H1 (cell line): ENCODE measurements around the gene ANKDD1A. TPM values are rescaled to one million over a fixed set of nuclear protein-coding genes. Genes with fewer than 3 reads are reported as not detected.

ENCODE experiments used
- CTCF ChIA-PET: fragments of 300-600 bp; sonication (Branson Sonifier 250); formaldehyde crosslinking; loops from one replicate; lab custom pipeline; 2021; ENCODE audit not compliant: partially characterized antibody; lab: Charles Lee
- POLR2A ChIA-PET: fragments of 300-600 bp; sonication (Branson Sonifier 250); formaldehyde crosslinking; loops from one replicate; lab custom pipeline; 2021; ENCODE audit warnings: inconsistent platforms; ENCODE audit not compliant: partially characterized antibody; lab: Charles Lee
- DNase-seq, 2 experiments: peaks; one replicate each; pipeline versions ENCODE4 v3.0.0 to v3.0.0-alpha.2; 2010 to 2022; ENCODE audit warnings: low spot score in 2 of 2, low read depth in 1 of 2, mixed read lengths in 1 of 2
- FAIRE-seq: peaks from 2 replicates; lab custom pipeline; 2011; peaks lifted over from hg19 to GRCh38; lab: Jason Lieb, UNC
- H2AFZ ChIP-seq: 2 replicates; pipeline ENCODE4 v1.8.1; 2012; ENCODE audit warnings: low read length, inconsistent platforms
- H2AK5ac ChIP-seq: 2 replicates; pipeline ENCODE4 v1.6.1; 2013; ENCODE audit warnings: low read depth, low read length
- H2BK120ac ChIP-seq: replicated peaks from 2 replicates; pipeline ENCODE3; 2013; ENCODE audit warnings: low read depth, low read length, inconsistent platforms
- H2BK12ac ChIP-seq: 2 replicates; pipeline ENCODE4 v1.6.1; 2013; ENCODE audit warnings: low read depth, low read length
- H2BK15ac ChIP-seq: 2 replicates; pipeline ENCODE4 v1.6.1; 2013; ENCODE audit warnings: low read length
- H2BK20ac ChIP-seq: 2 replicates; pipeline ENCODE4 v1.6.1; 2013; ENCODE audit warnings: low read length
- H2BK5ac ChIP-seq: 2 replicates; pipeline ENCODE4 v1.6.1; 2013; ENCODE audit warnings: low read depth, low read length
- H3K14ac ChIP-seq: 2 replicates; pipeline ENCODE4 v1.6.1; 2013; ENCODE audit warnings: inconsistent platforms; ENCODE audit not compliant: insufficient read length
- H3K18ac ChIP-seq: 2 replicates; pipeline ENCODE4 v1.6.1; 2013; ENCODE audit warnings: low read length; ENCODE audit errors: extremely low read depth
- H3K23ac ChIP-seq: 2 replicates; pipeline ENCODE4 v1.6.1; 2013; ENCODE audit warnings: inconsistent platforms; ENCODE audit not compliant: insufficient read length
- H3K23me2 ChIP-seq: 2 replicates; pipeline ENCODE4 v1.6.1; 2013; ENCODE audit warnings: low read depth, low read length
- H3K27ac ChIP-seq: 2 replicates; pipeline ENCODE4 v1.6.1; 2011; ENCODE audit warnings: low read depth, low read length, inconsistent platforms
- H3K27me3 ChIP-seq, 4 experiments: replicated peaks in 1 of 4; 1 replicate in 1 of 4; 2 replicates in 3 of 4; pipeline versions ENCODE4 v1.6.1 to v1.8.1; 2011 to 2013; ENCODE audit warnings: low read length in 3 of 4, mild to moderate bottlenecking in 3 of 4, inconsistent platforms in 2 of 4, mixed read lengths in 2 of 4, moderate library complexity in 1 of 4; ENCODE audit not compliant: control insufficient read depth in 3 of 4, insufficient read depth in 3 of 4; ENCODE audit errors: extremely low read depth in 1 of 4
- H3K36me3 ChIP-seq, 4 experiments: 2 replicates each; pipeline versions ENCODE4 v1.6.1 to v1.8.1; 2011 to 2013; ENCODE audit warnings: mild to moderate bottlenecking in 4 of 4, low read length in 3 of 4, moderate library complexity in 2 of 4, control low read depth in 1 of 4, inconsistent platforms in 1 of 4; ENCODE audit not compliant: insufficient read depth in 4 of 4, control insufficient read depth in 2 of 4
- H3K4ac ChIP-seq: replicated peaks from 2 replicates; pipeline ENCODE3; 2013; ENCODE audit warnings: low read length, low read depth, mixed read lengths, inconsistent platforms; ENCODE audit not compliant: insufficient read length
- H3K4me1 ChIP-seq, 4 experiments: replicated peaks in 1 of 4; 1 replicate in 1 of 4; 2 replicates in 3 of 4; pipeline versions ENCODE4 v1.6.1 to v1.8.1; 2011 to 2013; ENCODE audit warnings: low read length in 3 of 4, inconsistent platforms in 2 of 4, mixed read lengths in 1 of 4; ENCODE audit not compliant: insufficient read depth in 4 of 4, control insufficient read depth in 3 of 4
- H3K4me2 ChIP-seq, 2 experiments: 2 replicates each; pipeline versions ENCODE4 v1.6.1 to v1.8.1; 2011 to 2013; ENCODE audit warnings: low read depth in 2 of 2, low read length in 2 of 2, control low read depth in 1 of 2, inconsistent platforms in 1 of 2, mild to moderate bottlenecking in 1 of 2; ENCODE audit not compliant: insufficient read depth in 1 of 2
- H3K4me3 ChIP-seq, 4 experiments: fragments of 200-600, 300-600 bp in 1 of 4; sonication (generic), shearing (Covaris generic), sonication (Bioruptor Twin) in 1 of 4; 2 replicates each; pipeline versions ENCODE4 v1.5.1 to v1.8.1; 2011 to 2016; ENCODE audit warnings: low read length in 4 of 4, low read depth in 3 of 4, control low read depth in 2 of 4, inconsistent platforms in 2 of 4, mild to moderate bottlenecking in 2 of 4, mixed read lengths in 1 of 4, moderate library complexity in 1 of 4; ENCODE audit not compliant: insufficient read depth in 2 of 4; ENCODE audit errors: extremely low read depth in 1 of 4
- H3K56ac ChIP-seq: replicated peaks from 2 replicates; pipeline ENCODE3; 2013; ENCODE audit warnings: low read depth, mild to moderate bottlenecking, mixed read lengths, low read length, inconsistent platforms; ENCODE audit not compliant: insufficient read length
- H3K79me1 ChIP-seq: 2 replicates; pipeline ENCODE4 v1.6.1; 2013; ENCODE audit warnings: low read depth, low read length, control low read depth
- H3K79me2 ChIP-seq, 2 experiments: 2 replicates each; pipeline versions ENCODE4 v1.6.1 to v1.8.1; 2012 to 2013; ENCODE audit warnings: low read length in 2 of 2, mild to moderate bottlenecking in 2 of 2, inconsistent platforms in 1 of 2; ENCODE audit not compliant: insufficient read depth in 2 of 2, control insufficient read depth in 1 of 2
- H3K9ac ChIP-seq, 4 experiments: replicated peaks in 1 of 4; 1 replicate in 1 of 4; 2 replicates in 3 of 4; pipeline versions ENCODE4 v1.6.1 to v1.8.1; 2011 to 2013; ENCODE audit warnings: low read depth in 3 of 4, low read length in 3 of 4, control low read depth in 2 of 4, mild to moderate bottlenecking in 2 of 4, moderate library complexity in 2 of 4, inconsistent platforms in 1 of 4; ENCODE audit errors: extremely low read depth in 1 of 4
- H3K9me3 ChIP-seq, 2 experiments: 2 replicates each; pipeline versions ENCODE4 v1.6.1 to v1.8.1; 2012 to 2013; ENCODE audit warnings: mild to moderate bottlenecking in 2 of 2, moderate library complexity in 2 of 2, control low read depth in 1 of 2, inconsistent platforms in 1 of 2, low read depth in 1 of 2, low read length in 1 of 2, mixed read lengths in 1 of 2; ENCODE audit not compliant: insufficient read depth in 2 of 2
- H4K20me1 ChIP-seq, 2 experiments: replicated peaks in 1 of 2; 2 replicates each; pipeline versions ENCODE3 to v1.8.1; 2011 to 2013; ENCODE audit warnings: inconsistent platforms in 2 of 2, low read length in 2 of 2, mild to moderate bottlenecking in 1 of 2; ENCODE audit not compliant: insufficient read depth in 2 of 2, control insufficient read depth in 1 of 2
- H4K5ac ChIP-seq: 2 replicates; pipeline ENCODE4 v1.6.1; 2013; ENCODE audit warnings: low read length, low read depth, mixed read lengths, inconsistent platforms; ENCODE audit not compliant: insufficient read length
- H4K8ac ChIP-seq: 2 replicates; pipeline ENCODE4 v1.8.0; 2013; ENCODE audit warnings: mild to moderate bottlenecking, moderate library complexity, low read length, inconsistent platforms; ENCODE audit not compliant: insufficient read depth; ENCODE audit errors: extremely low read depth
- H4K91ac ChIP-seq: replicated peaks from 2 replicates; pipeline ENCODE3; 2013; ENCODE audit warnings: low read length, mixed read lengths, inconsistent platforms; ENCODE audit not compliant: insufficient read length
- ASH2L ChIP-seq: fragments of 200-600, 300-600 bp; sonication (generic); IDR thresholded peaks from one replicate; pipeline ENCODE4 v1.7.1; 2017; ENCODE audit warnings: low read length
- CTBP2 ChIP-seq: IDR thresholded peaks from 2 replicates; pipeline ENCODE4 v1.7.0; 2011; ENCODE audit warnings: borderline replicate concordance, mild to moderate bottlenecking, moderate library complexity, mixed read lengths, low read length; ENCODE audit not compliant: insufficient read depth, insufficient read length
- HDAC6 ChIP-seq: IDR thresholded peaks from one replicate; pipeline ENCODE4 v1.7.1; 2012; ENCODE audit warnings: low read depth, mild to moderate bottlenecking, inconsistent platforms, low read length, moderate library complexity
- KDM4A ChIP-seq: IDR thresholded peaks from one replicate; pipeline ENCODE4 v1.7.1; 2012; ENCODE audit warnings: low read depth, mild to moderate bottlenecking, moderate library complexity, low read length, inconsistent platforms; ENCODE audit not compliant: severe bottlenecking
- KDM5A ChIP-seq: fragments of 200-600 bp; IDR thresholded peaks from 2 replicates; pipeline ENCODE4 v1.7.1; 2012; ENCODE audit warnings: mild to moderate bottlenecking, low read length, inconsistent platforms, mixed read lengths
- NANOG ChIP-seq: IDR thresholded peaks from 2 replicates; pipeline ENCODE4 v1.6.1; 2011; ENCODE audit warnings: low read length, low read depth, mild to moderate bottlenecking, inconsistent platforms; ENCODE audit not compliant: insufficient read depth, poor library complexity, severe bottlenecking
- RAD21 ChIP-seq, 2 experiments: IDR thresholded peaks in 1 of 2; conservative IDR thresholded peaks in 1 of 2; 2 replicates each; pipeline ENCODE4 v1.6.1; 2011; ENCODE audit warnings: low read depth in 2 of 2, low read length in 2 of 2, improper control_type of control experiment in 1 of 2, inconsistent platforms in 1 of 2, mild to moderate bottlenecking in 1 of 2, moderate library complexity in 1 of 2
- RXRA ChIP-seq: IDR thresholded peaks from 2 replicates; pipeline ENCODE4 v1.6.1; 2011; ENCODE audit warnings: low read depth, mild to moderate bottlenecking, low read length, moderate library complexity; ENCODE audit not compliant: insufficient read depth
- SIN3A ChIP-seq, 2 experiments: IDR thresholded peaks in 1 of 2; conservative IDR thresholded peaks in 1 of 2; 2 replicates each; pipeline ENCODE4 v1.6.1; 2011 to 2012; ENCODE audit warnings: low read length in 2 of 2, improper control_type of control experiment in 1 of 2, low read depth in 1 of 2, mild to moderate bottlenecking in 1 of 2
- SRF ChIP-seq: IDR thresholded peaks from 2 replicates; pipeline ENCODE4 v1.6.1; 2011; ENCODE audit warnings: mild to moderate bottlenecking, low read depth, low read length, moderate library complexity
- TBP ChIP-seq: IDR thresholded peaks from 2 replicates; pipeline ENCODE4 v1.6.1; 2011; ENCODE audit warnings: low read depth, low read length, improper control_type of control experiment
- WGBS, 2 experiments: shearing (Covaris generic) in 1 of 2; methylation state at CpG; one replicate each; pipeline versions ENCODE4 v1.1.6 to v1.1.7; 2013 to 2015; ENCODE audit warnings: low lambda C conversion rate in 2 of 2, mixed read lengths in 2 of 2, inconsistent platforms in 1 of 2, low coverage in 1 of 2, missing lambda C conversion rate in 1 of 2; ENCODE audit not compliant: insufficient replicate concordance in 2 of 2, insufficient coverage in 1 of 2, insufficient read length in 1 of 2; ENCODE audit errors: extremely low coverage in 1 of 2, missing lambda C conversion rate in 1 of 2; 5-methylcytosine and 5-hydroxymethylcytosine counted together
- polyA plus RNA-seq, 7 experiments: library from polyadenylated mRNA; depleted of rRNA in 3 of 7; stranded (reverse) in 5 of 7; unstranded in 2 of 7; fragments of >200 nt in 5 of 7; fragments of 200-250 nt in 2 of 7; gene quantifications; 1 replicate in 5 of 7; 2 replicates in 1 of 7; 4 replicates in 1 of 7; pipeline versions ENCODE4 v1.2.1 to v1.2.3, GENCODE V29; 2011 to 2013; ENCODE audit warnings: missing spikeins in 2 of 7, mixed read lengths in 2 of 7
- total RNA-seq: library from RNA; stranded (reverse); fragmentation: NEBNext Ultra II Directional; extraction: Animal tissue kit (Norgen Biotek cat#: 25700); gene quantifications from 2 replicates; pipeline ENCODE4 v1.2.1, GENCODE V29; 2021
- TF ChIP-seq, protein P1 (sequence below): IDR thresholded peaks from 2 replicates; pipeline ENCODE4 v1.6.1; 2011; ENCODE audit warnings: low read length, improper control_type of control experiment

Gene ANKDD1A
- total and polyA plus RNA-seq, 2 of the 8 experiments (the other 6 are each of a cell fraction or from before 2014, with no cell fraction given) = 4.1 to 5.0 TPM

DNA sequence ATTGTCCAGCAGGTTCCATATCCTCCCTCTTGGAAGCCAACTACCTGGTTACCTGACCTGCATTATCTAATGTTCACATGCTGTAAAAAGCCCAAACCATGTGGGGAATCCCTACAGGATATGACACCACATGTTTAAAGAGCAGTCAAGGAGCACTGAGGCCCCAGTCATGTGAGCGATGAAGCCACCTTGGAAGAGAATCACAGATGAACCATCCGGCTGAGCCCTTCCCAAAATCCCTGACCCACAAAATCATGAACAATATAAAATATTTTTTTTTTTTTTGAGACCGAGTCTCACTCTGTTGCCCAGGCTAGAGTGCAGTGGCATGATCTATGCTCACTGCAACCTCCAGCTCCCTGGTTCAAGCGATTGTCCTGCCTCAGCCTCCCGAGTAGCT, 10.6 kb upstream of the ANKDD1A start:
- POLR2A ChIA-PET = interaction anchor here (1.0 to 1.2 kb wide), 2 partner anchors 8 to 201 kb away, joined by 3 to 4 read pairs; no protein-coding TSS in a partner anchor
- Histone ChIP-seq H4K8ac (no peak overlapping the region), H4K20me1 (no peaks in the 10 kb centered on the region)
- no peak for DNase-seq
- TF ChIP-seq CTBP2 (no peak), ASH2L (no peak), RXRA (no peak), SIN3A (conservative IDR thresholded peaks at IDR 0.05 in 1 of 2, IDR thresholded peaks at IDR 0.05 in 1 of 2; ENCODE audit: low read depth in 1 of 2, low read length in 2 of 2) (no peak), SRF (no peak), HDAC6 (no peak), TBP (no peak), NANOG (no peak), KDM4A (no peak), KDM5A (no peak), RAD21 (IDR thresholded peaks at IDR 0.05 in 1 of 2, conservative IDR thresholded peaks at IDR 0.05 in 1 of 2; ENCODE audit: low read depth in 2 of 2, low read length in 2 of 2) (no peak)
- TF ChIP-seq, protein P1, sequence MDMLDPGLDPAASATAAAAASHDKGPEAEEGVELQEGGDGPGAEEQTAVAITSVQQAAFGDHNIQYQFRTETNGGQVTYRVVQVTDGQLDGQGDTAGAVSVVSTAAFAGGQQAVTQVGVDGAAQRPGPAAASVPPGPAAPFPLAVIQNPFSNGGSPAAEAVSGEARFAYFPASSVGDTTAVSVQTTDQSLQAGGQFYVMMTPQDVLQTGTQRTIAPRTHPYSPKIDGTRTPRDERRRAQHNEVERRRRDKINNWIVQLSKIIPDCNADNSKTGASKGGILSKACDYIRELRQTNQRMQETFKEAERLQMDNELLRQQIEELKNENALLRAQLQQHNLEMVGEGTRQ = no peak
- TF ChIP-seq, all 59 proteins: peak for 0
- Histone ChIP-seq H3K79me1 (no peaks in the 10 kb centered on the region), H3K9me3 (peaks cover 12 to 16% of the 10 kb centered on the region in 2 experiments), H3K4me2 (no peak overlapping the region), H3K27me3 (no peaks in the 10 kb centered on the region), H2AK5ac (no peak overlapping the region), H2AFZ (no peak overlapping the region), H4K5ac (no peak overlapping the region), H3K4me1 (peaks cover 0 to 8% (median 3%) of the 10 kb centered on the region in 4 experiments; a peak in 5 of 7 replicates), H3K56ac (no peak overlapping the region), H3K4me3 (no peak overlapping the region), H2BK5ac (no peak overlapping the region), H2BK20ac (no peak overlapping the region), H2BK15ac (no peak overlapping the region), H4K91ac (no peak overlapping the region), H3K4ac (no peak overlapping the region), H3K18ac (no peak overlapping the region), H2BK12ac (no peak overlapping the region), H3K36me3 (peaks cover 0 to 2% (median 0%) of the 10 kb centered on the region in 4 experiments; a peak in 1 of 8 replicates), H3K9ac (no peak overlapping the region), H3K23me2 (no peaks in the 10 kb centered on the region), H3K79me2 (no peaks in the 10 kb centered on the region), H3K27ac (no peak overlapping the region), H3K23ac (no peak overlapping the region), H2BK120ac (no peak overlapping the region), H3K14ac (no peak overlapping the region)
- CTCF ChIA-PET = no interaction called here
- FAIRE-seq = no peak
- WGBS, 2 experiments = 88% methylated on average over 5 of the region's 5 CpGs; no CpG with 5 or more reads in 1 of the 2 experiments
